Suprapubic skin (tissue), 4 donors: ENCODE data around the gene PTPRM. TPM values are rescaled to one million over a fixed set of nuclear protein-coding genes. Genes with fewer than 3 reads are reported as not detected.

ENCODE experiments used
- DNase-seq, 2 donors: peaks; one replicate each; pipeline ENCODE4 v3.0.0-alpha.2; 2019; ENCODE audit warnings: low spot score in 2 of 2
- H3K27ac ChIP-seq: fragments of 200-600 bp; sonication (generic); one replicate; pipeline ENCODE4 v1.5.1; 2019
- H3K27me3 ChIP-seq: fragments of 200-600 bp; sonication (generic); one replicate; pipeline ENCODE4 v1.5.1; 2019
- H3K36me3 ChIP-seq: fragments of 200-600 bp; sonication (generic); one replicate; pipeline ENCODE4 v1.5.1; 2019
- H3K4me1 ChIP-seq: fragments of 200-600 bp; sonication (generic); one replicate; pipeline ENCODE4 v1.5.1; 2019
- H3K4me3 ChIP-seq: fragments of 200-600 bp; sonication (generic); one replicate; pipeline ENCODE4 v1.5.1; 2019; ENCODE audit warnings: mild to moderate bottlenecking
- H3K9me3 ChIP-seq: fragments of 200-600 bp; sonication (generic); one replicate; pipeline ENCODE4 v1.5.1; 2019
- EP300 ChIP-seq: sonication (generic); formaldehyde crosslinking; IDR thresholded peaks from one replicate; pipeline ENCODE4 v1.6.1; 2017; ENCODE audit warnings: antibody characterized with exemption
- POLR2A ChIP-seq, 2 donors: fragments of 450-650 bp; IDR thresholded peaks; one replicate each; pipeline ENCODE4 v1.6.1; 2017; ENCODE audit warnings: antibody characterized with exemption in 2 of 2, mild to moderate bottlenecking in 2 of 2, moderate library complexity in 2 of 2
- POLR2AphosphoS5 ChIP-seq, 3 donors: sonication (generic); formaldehyde crosslinking; IDR thresholded peaks; one replicate each; pipeline ENCODE4 v1.6.1; 2017; ENCODE audit warnings: antibody characterized with exemption in 3 of 3
- WGBS: methylation state at CpG from one replicate; pipeline ENCODE4 v1.1.5; 2018; 5-methylcytosine and 5-hydroxymethylcytosine counted together
- total RNA-seq, 4 donors: library from RNA; depleted of rRNA; stranded (reverse); fragments of >200 nt; gene quantifications; one replicate each; pipeline ENCODE4 v1.1.0, GENCODE V29; 2016
- TF ChIP-seq, protein P1 (sequence below), 2 donors: fragments of 200-600 bp in 1 of 2; fragments of 450-650 bp in 1 of 2; sonication (generic) in 1 of 2; IDR thresholded peaks; one replicate each; pipeline ENCODE4 v1.5.1; 2016 to 2019; ENCODE audit warnings: antibody characterized with exemption in 2 of 2, mild to moderate bottlenecking in 1 of 2, moderate library complexity in 1 of 2

The PTPRM gene
- total RNA-seq, 4 donors from 2014 or later = 19.8 to 73.7 (median 40.0) TPM

DNA sequence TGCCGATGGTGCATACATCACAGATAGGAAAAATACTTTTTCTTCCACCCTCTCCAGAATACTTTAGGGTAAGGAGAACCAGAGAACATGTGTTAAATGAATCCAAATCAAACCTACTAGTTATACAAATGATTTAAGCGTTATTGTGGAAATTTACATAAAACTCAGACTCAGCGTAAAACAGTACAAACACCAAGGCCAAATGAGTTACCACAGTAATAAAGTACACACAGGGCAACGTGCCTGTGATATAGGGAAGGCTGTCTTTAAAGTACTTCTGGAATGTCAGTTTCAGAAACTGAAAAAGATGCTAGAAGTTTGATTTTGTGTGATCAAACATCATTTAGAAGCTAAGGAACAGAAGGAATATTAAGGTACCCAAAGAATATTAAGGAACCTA, 46.9 kb downstream of the PTPRM start:
- 85% methylated on average over 4 of the region's 4 CpGs for WGBS
- H3K4me3 ChIP-seq = no peak overlapping the region

DNA sequence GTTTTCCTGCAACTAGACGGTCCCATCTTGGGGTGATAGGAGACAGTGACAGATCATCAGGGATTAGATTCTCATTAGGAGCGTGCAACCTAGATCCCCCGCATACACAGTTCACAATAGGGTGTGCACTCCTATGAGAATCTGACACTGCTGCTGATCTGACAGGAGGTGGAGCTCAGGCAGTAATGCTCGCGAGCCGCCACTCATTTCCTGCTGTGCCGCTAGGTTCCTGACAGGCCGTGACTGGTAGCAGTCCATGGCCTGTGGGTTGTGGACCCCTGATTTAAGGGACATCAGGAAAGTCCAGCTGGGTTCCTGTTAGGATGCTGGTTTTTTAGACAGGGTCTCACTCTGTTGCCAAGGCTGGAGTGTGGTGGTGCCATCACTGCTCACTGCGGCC, 48.7 kb downstream of the PTPRM start:
- Histone ChIP-seq H3K27me3 (no peaks in the 10 kb centered on the region), H3K9me3 (no peaks in the 10 kb centered on the region), H3K4me3 (no peak overlapping the region), H3K4me1 (peaks cover 15% of the 10 kb centered on the region), H3K36me3 (no peaks in the 10 kb centered on the region), H3K27ac (no peak overlapping the region)
- TF ChIP-seq, protein P1, sequence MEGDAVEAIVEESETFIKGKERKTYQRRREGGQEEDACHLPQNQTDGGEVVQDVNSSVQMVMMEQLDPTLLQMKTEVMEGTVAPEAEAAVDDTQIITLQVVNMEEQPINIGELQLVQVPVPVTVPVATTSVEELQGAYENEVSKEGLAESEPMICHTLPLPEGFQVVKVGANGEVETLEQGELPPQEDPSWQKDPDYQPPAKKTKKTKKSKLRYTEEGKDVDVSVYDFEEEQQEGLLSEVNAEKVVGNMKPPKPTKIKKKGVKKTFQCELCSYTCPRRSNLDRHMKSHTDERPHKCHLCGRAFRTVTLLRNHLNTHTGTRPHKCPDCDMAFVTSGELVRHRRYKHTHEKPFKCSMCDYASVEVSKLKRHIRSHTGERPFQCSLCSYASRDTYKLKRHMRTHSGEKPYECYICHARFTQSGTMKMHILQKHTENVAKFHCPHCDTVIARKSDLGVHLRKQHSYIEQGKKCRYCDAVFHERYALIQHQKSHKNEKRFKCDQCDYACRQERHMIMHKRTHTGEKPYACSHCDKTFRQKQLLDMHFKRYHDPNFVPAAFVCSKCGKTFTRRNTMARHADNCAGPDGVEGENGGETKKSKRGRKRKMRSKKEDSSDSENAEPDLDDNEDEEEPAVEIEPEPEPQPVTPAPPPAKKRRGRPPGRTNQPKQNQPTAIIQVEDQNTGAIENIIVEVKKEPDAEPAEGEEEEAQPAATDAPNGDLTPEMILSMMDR (IDR thresholded peaks at IDR 0.05) = no peak
- TF ChIP-seq POLR2AphosphoS5 (IDR thresholded peaks at IDR 0.05) (no peak), POLR2A (IDR thresholded peaks at IDR 0.05) (no peak), EP300 (no peak)
- WGBS = 98% methylated on average over 5 of the region's 9 CpGs
- no peak for DNase-seq

More for the DNA sequence above, 46.9 kb downstream of the PTPRM start:
- Histone ChIP-seq H3K27ac (no peak overlapping the region), H3K9me3 (no peaks in the 10 kb centered on the region), H3K27me3 (no peaks in the 10 kb centered on the region), H3K4me1 (peaks cover 10% of the 10 kb centered on the region), H3K36me3 (no peaks in the 10 kb centered on the region)
- no peak for DNase-seq
- TF ChIP-seq EP300 = no peak
- TF ChIP-seq POLR2A (IDR thresholded peaks at IDR 0.05) = no peak
- TF ChIP-seq, protein P1 (IDR thresholded peaks at IDR 0.05) = no peak
- no peak for TF ChIP-seq POLR2AphosphoS5 (IDR thresholded peaks at IDR 0.05)

- Histone ChIP-seq H3K36me3 (no peaks in the 10 kb centered on the region), H3K27ac (no peak overlapping the region), H3K4me3 (no peak overlapping the region), H3K4me1 (peaks cover 15% of the 10 kb centered on the region), H3K9me3 (no peaks in the 10 kb centered on the region), H3K27me3 (no peaks in the 10 kb centered on the region)
- DNase-seq = no peak
- no peak for TF ChIP-seq POLR2A (IDR thresholded peaks at IDR 0.05)
- TF ChIP-seq EP300 = no peak
- no peak for TF ChIP-seq POLR2AphosphoS5 (IDR thresholded peaks at IDR 0.05)
- TF ChIP-seq, protein P1 (IDR thresholded peaks at IDR 0.05) = no peak
- 64% methylated on average over 3 of the region's 4 CpGs for WGBS
Measured at GRCh38 chr18:7616661-7617060, 49.5 kb downstream of the PTPRM start.

- DNase-seq = no peak
- Histone ChIP-seq H3K4me3 (no peak overlapping the region), H3K9me3 (no peaks in the 10 kb centered on the region), H3K4me1 (peaks cover 15% of the 10 kb centered on the region), H3K27ac (no peak overlapping the region), H3K36me3 (no peaks in the 10 kb centered on the region), H3K27me3 (no peaks in the 10 kb centered on the region)
- TF ChIP-seq POLR2A (IDR thresholded peaks at IDR 0.05) (no peak), EP300 (no peak), POLR2AphosphoS5 (IDR thresholded peaks at IDR 0.05) (no peak)
- TF ChIP-seq, protein P1 (IDR thresholded peaks at IDR 0.05) = no peak
- WGBS = 40% methylated on average over 7 of the region's 7 CpGs
Measured at GRCh38 chr18:7617738-7618422, 50.8 kb downstream of the PTPRM start.

- Histone ChIP-seq H3K27ac (no peak overlapping the region), H3K27me3 (no peaks in the 10 kb centered on the region), H3K9me3 (no peaks in the 10 kb centered on the region), H3K4me3 (no peak overlapping the region), H3K4me1 (peaks cover 15% of the 10 kb centered on the region), H3K36me3 (no peaks in the 10 kb centered on the region)
- WGBS = 60% methylated on average over 3 of the region's 3 CpGs
- DNase-seq = no peak
- TF ChIP-seq EP300 (no peak), POLR2AphosphoS5 (IDR thresholded peaks at IDR 0.05) (no peak), POLR2A (IDR thresholded peaks at IDR 0.05) (no peak)
- TF ChIP-seq, protein P1 (IDR thresholded peaks at IDR 0.05) = no peak
Measured at GRCh38 chr18:7618891-7619442, 51.9 kb downstream of the PTPRM start.
